ENCODE data around the gene SLC16A1. TPM values are rescaled to one million over a fixed set of nuclear protein-coding genes. Genes with fewer than 3 reads are reported as not detected.

SLC16A1 gene
- polyA plus RNA-seq, 1 experiment = 78.7 TPM

DNA sequence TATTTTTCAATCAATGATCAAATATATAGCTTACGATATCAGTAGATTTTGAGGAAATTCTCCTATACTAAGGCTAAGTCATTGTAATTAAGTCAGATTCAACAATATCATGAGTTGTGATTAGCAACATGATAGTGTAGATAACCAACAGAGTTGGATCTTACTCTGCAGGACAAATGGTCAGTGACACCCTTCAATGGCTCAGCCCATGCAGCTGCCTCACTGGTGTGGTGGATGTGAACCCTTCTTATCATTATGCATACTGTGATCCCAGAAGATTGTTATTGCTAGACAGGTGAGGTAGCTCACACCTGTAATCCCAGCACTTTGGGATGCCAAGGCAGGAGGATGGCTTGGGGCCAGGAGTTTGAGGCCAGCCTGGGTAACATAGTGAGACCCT, 5.6 kb downstream of the SLC16A1 start:
- H3K4me3 ChIP-seq (ENCODE audit: low read depth, low read length) = no peak overlapping the region
- DNase-seq (ENCODE audit: low read depth, low spot score) = no peak
- no peaks in the 10 kb centered on the region; the same call in 1 of the 2 replicates for H3K9me3 ChIP-seq (ENCODE audit: control insufficient read depth, insufficient read depth, low read length)
- no peak overlapping the region for H3K27ac ChIP-seq (ENCODE audit: low read depth, low read length)
- ChIA-PET CTCF (interaction anchor here (0.8 to 1.6 kb wide), 4 partner anchors 35 to 232 kb away, joined by 3 to 5 read pairs (median 3); partner anchors contain the start of gene LRIG2), POLR2A (no interaction called here)
- no peaks in the 10 kb centered on the region for H3K27me3 ChIP-seq (ENCODE audit: control insufficient read depth, insufficient read depth, low read length)
- TF ChIP-seq, protein P1, sequence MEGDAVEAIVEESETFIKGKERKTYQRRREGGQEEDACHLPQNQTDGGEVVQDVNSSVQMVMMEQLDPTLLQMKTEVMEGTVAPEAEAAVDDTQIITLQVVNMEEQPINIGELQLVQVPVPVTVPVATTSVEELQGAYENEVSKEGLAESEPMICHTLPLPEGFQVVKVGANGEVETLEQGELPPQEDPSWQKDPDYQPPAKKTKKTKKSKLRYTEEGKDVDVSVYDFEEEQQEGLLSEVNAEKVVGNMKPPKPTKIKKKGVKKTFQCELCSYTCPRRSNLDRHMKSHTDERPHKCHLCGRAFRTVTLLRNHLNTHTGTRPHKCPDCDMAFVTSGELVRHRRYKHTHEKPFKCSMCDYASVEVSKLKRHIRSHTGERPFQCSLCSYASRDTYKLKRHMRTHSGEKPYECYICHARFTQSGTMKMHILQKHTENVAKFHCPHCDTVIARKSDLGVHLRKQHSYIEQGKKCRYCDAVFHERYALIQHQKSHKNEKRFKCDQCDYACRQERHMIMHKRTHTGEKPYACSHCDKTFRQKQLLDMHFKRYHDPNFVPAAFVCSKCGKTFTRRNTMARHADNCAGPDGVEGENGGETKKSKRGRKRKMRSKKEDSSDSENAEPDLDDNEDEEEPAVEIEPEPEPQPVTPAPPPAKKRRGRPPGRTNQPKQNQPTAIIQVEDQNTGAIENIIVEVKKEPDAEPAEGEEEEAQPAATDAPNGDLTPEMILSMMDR (IDR thresholded peaks at IDR 0.05; ENCODE audit: low read depth, low read length) = no peak

DNA sequence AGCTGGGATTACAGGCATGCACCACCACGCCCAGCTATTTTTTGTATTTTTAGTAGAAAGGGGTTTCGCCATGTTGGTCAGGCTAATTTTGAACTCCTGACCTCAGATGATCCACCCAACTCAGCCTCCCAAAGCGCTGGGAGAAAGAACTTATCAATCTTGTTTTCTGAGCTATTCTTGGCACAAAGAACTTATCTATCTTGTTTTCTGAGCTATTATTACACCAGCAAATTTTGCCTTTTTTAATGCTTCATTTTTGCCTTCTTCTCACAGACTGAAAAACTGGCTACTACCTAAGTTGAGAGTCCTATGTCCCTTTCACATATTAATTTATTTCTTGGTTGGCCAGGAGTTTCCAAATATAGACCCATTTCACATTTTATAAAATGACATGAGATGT, 9.3 kb downstream of the SLC16A1 start:
- Histone ChIP-seq H3K27me3 (ENCODE audit: control insufficient read depth, insufficient read depth, low read length) (no peaks in the 10 kb centered on the region), H3K27ac (ENCODE audit: low read depth, low read length) (no peak overlapping the region), H3K4me3 (ENCODE audit: low read depth, low read length) (no peak overlapping the region), H3K9me3 (ENCODE audit: control insufficient read depth, insufficient read depth, low read length) (no peaks in the 10 kb centered on the region)
- TF ChIP-seq, protein P1 (IDR thresholded peaks at IDR 0.05; ENCODE audit: low read depth, low read length) = no peak
- CTCF ChIA-PET = interaction anchor here (1.2 kb wide), 2 partner anchors 9 to 126 kb away, joined by 3 to 5 read pairs; partner anchors contain the start of genes LRIG2 and SLC16A1
- no peak for DNase-seq (ENCODE audit: low read depth, low spot score)
- POLR2A ChIA-PET = interaction anchor here (0.5 kb wide), 1 partner anchor 476 kb away, joined by 6 read pairs; no protein-coding TSS in a partner anchor

DNA sequence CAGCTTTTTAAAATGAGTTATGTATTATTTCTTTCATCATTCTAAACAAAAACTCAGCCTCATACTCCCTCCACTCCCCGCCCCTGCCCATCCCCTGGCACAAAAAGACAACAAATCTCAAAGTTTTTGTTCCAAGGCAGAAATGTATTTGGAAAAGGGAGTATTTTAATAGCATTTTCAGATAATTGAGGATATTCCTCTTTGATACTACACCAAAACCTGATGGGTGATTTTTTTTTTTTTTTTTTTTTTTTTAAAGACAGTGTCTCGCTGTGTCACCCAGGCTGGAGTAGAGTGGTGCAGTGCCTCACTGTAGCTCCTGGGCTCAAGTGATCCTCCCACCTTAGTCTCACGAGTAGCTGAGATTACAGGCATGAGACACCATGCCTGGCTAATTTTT, 16.2 kb downstream of the SLC16A1 start:
- ChIA-PET POLR2A (interaction anchor here (0.7 kb wide), 1 partner anchor 33 kb away, joined by 11 read pairs; no protein-coding TSS in a partner anchor), CTCF (no interaction called here)

DNA sequence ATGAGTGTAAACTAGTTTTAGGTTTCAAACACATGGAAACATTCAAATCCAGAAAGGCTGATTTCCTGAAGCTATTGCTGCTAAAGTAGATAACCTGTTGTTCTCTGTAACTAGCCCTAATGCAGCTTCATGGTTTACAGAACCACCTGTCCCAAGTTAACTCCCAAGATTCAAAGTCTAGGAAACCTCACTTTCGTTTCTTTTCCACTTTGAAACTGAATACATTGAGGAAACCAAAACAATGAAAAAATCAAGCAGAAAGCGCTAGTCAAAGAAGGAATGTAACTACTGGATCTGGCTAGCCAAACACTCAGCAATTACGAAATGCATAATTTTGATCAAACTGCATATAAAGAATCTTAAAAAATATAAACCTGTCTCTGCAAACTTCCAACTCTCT, 17.8 kb downstream of the SLC16A1 start:
- H3K9me3 ChIP-seq (ENCODE audit: control insufficient read depth, insufficient read depth, low read length) = no peaks in the 10 kb centered on the region
- H3K4me3 ChIP-seq (ENCODE audit: low read depth, low read length) = no peak overlapping the region
- DNase-seq (ENCODE audit: low read depth, low spot score) = no peak
- TF ChIP-seq, protein P1 (IDR thresholded peaks at IDR 0.05; ENCODE audit: low read depth, low read length) = no peak
- ChIA-PET CTCF (interaction anchor here (0.6 to 2.2 kb wide), 3 partner anchors 22 to 135 kb away, joined by 3 to 9 read pairs (median 5); partner anchors contain the start of gene LRIG2), POLR2A (interaction anchor here (3.4 kb wide), 1 partner anchor 18 kb away, joined by 15 read pairs; the partner anchor contains the start of gene SLC16A1)
- no peak overlapping the region for H3K27ac ChIP-seq (ENCODE audit: low read depth, low read length)
- H3K27me3 ChIP-seq (ENCODE audit: control insufficient read depth, insufficient read depth, low read length) = no peaks in the 10 kb centered on the region

More for the DNA sequence above, 16.2 kb downstream of the SLC16A1 start:
- TF ChIP-seq, protein P1 (IDR thresholded peaks at IDR 0.05; ENCODE audit: low read depth, low read length) = no peak
- DNase-seq (ENCODE audit: low read depth, low spot score) = no peak
- Histone ChIP-seq H3K4me3 (ENCODE audit: low read depth, low read length) (no peak overlapping the region), H3K27me3 (ENCODE audit: control insufficient read depth, insufficient read depth, low read length) (no peaks in the 10 kb centered on the region), H3K27ac (ENCODE audit: low read depth, low read length) (no peak overlapping the region), H3K9me3 (ENCODE audit: control insufficient read depth, insufficient read depth, low read length) (no peaks in the 10 kb centered on the region)

DNA sequence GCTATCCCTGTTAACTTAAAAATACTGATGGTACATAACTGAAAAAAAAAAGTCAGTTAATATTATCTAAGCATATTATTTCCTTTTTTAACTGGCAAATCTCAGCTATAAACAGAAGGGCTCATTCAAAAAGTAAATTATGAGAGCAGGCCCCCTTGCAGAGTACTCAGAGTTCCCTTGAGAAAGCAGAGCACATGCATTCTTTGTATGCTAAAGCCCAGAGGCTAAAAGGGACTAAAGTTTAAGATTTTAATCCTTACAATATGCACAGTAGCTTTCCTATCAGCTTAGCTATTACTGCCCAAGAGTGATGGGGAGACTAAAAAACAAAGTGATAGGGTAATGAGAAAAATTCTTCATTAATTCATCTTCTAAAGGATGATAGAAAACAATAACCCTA, 18.5 kb downstream of the SLC16A1 start:
- CTCF ChIA-PET = interaction anchor here (0.6 to 2.3 kb wide), 9 partner anchors 9 to 221 kb away, joined by 3 to 9 read pairs (median 6); partner anchors contain the start of gene LRIG2
- no peaks in the 10 kb centered on the region for H3K9me3 ChIP-seq (ENCODE audit: control insufficient read depth, insufficient read depth, low read length)
- no peak overlapping the region for H3K27ac ChIP-seq (ENCODE audit: low read depth, low read length)
- H3K4me3 ChIP-seq (ENCODE audit: low read depth, low read length) = no peak overlapping the region
- no peak for DNase-seq (ENCODE audit: low read depth, low spot score)
- POLR2A ChIA-PET = interaction anchor here (3.4 kb wide), 1 partner anchor 19 kb away, joined by 15 read pairs; the partner anchor contains the start of gene SLC16A1
- TF ChIP-seq, protein P1 (IDR thresholded peaks at IDR 0.05; ENCODE audit: low read depth, low read length) = no peak
- H3K27me3 ChIP-seq (ENCODE audit: control insufficient read depth, insufficient read depth, low read length) = no peaks in the 10 kb centered on the region

All from AG04450 (cell line).